Esophagus squamous epithelium (tissue), 5 donors: ENCODE measurements around the gene EFCAB5. TPM values are rescaled to one million over a fixed set of nuclear protein-coding genes. Genes with fewer than 3 reads are reported as not detected.
"Not testable (repeated sequence)": the region's sequence is repeated elsewhere in the genome, so short reads cannot be mapped to it uniquely, and the experiment has no call there.

Experiments
- DNase-seq: peaks from one replicate; lab custom pipeline; 2025; lab: John Stamatoyannopoulos, UW
- H3K27ac ChIP-seq, 4 donors: fragments of 200-600 bp; sonication (generic); one replicate each; pipeline ENCODE4 v1.5.1; 2016 to 2019; ENCODE audit warnings: mild to moderate bottlenecking in 1 of 4
- H3K27me3 ChIP-seq, 4 donors: fragments of 200-600 bp; sonication (generic); 1 replicate in 3 of 4; 2 replicates in 1 of 4; pipeline versions ENCODE4 v1.5.1 to v1.6.0; 2017 to 2021; ENCODE audit warnings: antibody characterized with exemption in 1 of 4
- H3K36me3 ChIP-seq, 3 donors: fragments of 200-600 bp; sonication (generic); one replicate each; pipeline ENCODE4 v1.5.1; 2016 to 2019
- H3K4me1 ChIP-seq, 3 donors: fragments of 200-600 bp; sonication (generic); one replicate each; pipeline ENCODE4 v1.5.1; 2017 to 2019
- H3K4me3 ChIP-seq, 4 donors: fragments of 200-600 bp; sonication (generic); 1 replicate in 3 of 4; 2 replicates in 1 of 4; pipeline ENCODE4 v1.5.1; 2016 to 2019; ENCODE audit warnings: mild to moderate bottlenecking in 2 of 4, moderate library complexity in 1 of 4
- H3K9me3 ChIP-seq, 3 donors: fragments of 200-600 bp; sonication (generic); one replicate each; pipeline ENCODE4 v1.5.1; 2016 to 2019
- POLR2A ChIP-seq, 4 donors: fragments of 450-650 bp; IDR thresholded peaks; one replicate each; pipeline ENCODE4 v1.6.1; 2017; ENCODE audit warnings: antibody characterized with exemption in 4 of 4, mild to moderate bottlenecking in 4 of 4, moderate library complexity in 3 of 4
- WGBS, 2 donors: methylation state at CpG; one replicate each; pipeline ENCODE4 v1.1.5; 2018; 5-methylcytosine and 5-hydroxymethylcytosine counted together
- intact Hi-C: fragments of 100-400 bp; cut with DNase I; formaldehyde crosslinking; loops from one replicate; pipeline ENCODE4 v1.15.0; 2022
- total RNA-seq, 4 donors: library from RNA; depleted of rRNA; stranded (reverse); fragments of >200 nt; gene quantifications; one replicate each; pipeline ENCODE4 v1.1.0, GENCODE V29; 2016
- TF ChIP-seq, protein P1 (sequence below), 6 experiments: fragments of 450-650 bp in 4 of 6; fragments of 200-600 bp in 2 of 6; sonication (generic) in 2 of 6; IDR thresholded peaks; one replicate each; pipeline ENCODE4 v1.5.1; 2016 to 2019; ENCODE audit warnings: antibody characterized with exemption in 6 of 6, mild to moderate bottlenecking in 4 of 6, moderate library complexity in 4 of 6
- donor health status: DM: yes; HTN: yes; CAD: no.

Gene EFCAB5
- total RNA-seq, 4 donors from 2014 or later: 0.19 TPM; not detected in 3

DNA sequence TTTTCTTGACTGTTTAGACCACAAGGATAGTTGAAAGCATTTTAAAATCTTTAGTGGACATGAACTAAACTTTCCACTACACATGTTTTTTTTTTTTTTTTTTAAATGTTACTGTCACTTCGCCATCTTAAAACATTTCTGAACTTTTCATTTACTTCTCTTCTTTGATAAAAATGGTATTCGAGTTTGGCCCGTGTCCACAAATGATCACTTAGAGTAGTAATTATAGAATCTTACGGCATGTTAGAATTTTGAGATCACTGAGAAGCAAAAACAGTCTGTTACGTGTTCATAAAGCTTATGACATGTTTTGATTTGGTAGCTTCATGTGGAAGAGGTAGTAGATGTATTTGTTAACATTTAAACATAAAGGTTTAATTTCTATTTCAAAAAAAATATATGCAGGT lies 176.2 kb downstream of the EFCAB5 start:
- peaks cover 0 to 51% (median 17%) of the 10 kb centered on the region in 3 donors for H3K4me1 ChIP-seq
- H3K27me3 ChIP-seq: no peaks in the 10 kb centered on the region
- no peaks in the 10 kb centered on the region for H3K9me3 ChIP-seq
- H3K36me3 ChIP-seq: peaks cover 0 to 36% (median 0%) of the 10 kb centered on the region in 3 donors
- intact Hi-C loops: no loop called here
- peak overlapping the region; percentile 93 to 97 (median 96) for H3K27ac ChIP-seq
- 16 to 22% methylated on average over 5 of the region's 5 CpGs for WGBS, 2 donors
- no peak for TF ChIP-seq POLR2A (IDR thresholded peaks at IDR 0.05)
- TF ChIP-seq, protein P1, sequence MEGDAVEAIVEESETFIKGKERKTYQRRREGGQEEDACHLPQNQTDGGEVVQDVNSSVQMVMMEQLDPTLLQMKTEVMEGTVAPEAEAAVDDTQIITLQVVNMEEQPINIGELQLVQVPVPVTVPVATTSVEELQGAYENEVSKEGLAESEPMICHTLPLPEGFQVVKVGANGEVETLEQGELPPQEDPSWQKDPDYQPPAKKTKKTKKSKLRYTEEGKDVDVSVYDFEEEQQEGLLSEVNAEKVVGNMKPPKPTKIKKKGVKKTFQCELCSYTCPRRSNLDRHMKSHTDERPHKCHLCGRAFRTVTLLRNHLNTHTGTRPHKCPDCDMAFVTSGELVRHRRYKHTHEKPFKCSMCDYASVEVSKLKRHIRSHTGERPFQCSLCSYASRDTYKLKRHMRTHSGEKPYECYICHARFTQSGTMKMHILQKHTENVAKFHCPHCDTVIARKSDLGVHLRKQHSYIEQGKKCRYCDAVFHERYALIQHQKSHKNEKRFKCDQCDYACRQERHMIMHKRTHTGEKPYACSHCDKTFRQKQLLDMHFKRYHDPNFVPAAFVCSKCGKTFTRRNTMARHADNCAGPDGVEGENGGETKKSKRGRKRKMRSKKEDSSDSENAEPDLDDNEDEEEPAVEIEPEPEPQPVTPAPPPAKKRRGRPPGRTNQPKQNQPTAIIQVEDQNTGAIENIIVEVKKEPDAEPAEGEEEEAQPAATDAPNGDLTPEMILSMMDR (IDR thresholded peaks at IDR 0.05): no peak
- no peak for DNase-seq
- peak overlapping the region; percentile 50 to 78 (median 76) for H3K4me3 ChIP-seq

DNA sequence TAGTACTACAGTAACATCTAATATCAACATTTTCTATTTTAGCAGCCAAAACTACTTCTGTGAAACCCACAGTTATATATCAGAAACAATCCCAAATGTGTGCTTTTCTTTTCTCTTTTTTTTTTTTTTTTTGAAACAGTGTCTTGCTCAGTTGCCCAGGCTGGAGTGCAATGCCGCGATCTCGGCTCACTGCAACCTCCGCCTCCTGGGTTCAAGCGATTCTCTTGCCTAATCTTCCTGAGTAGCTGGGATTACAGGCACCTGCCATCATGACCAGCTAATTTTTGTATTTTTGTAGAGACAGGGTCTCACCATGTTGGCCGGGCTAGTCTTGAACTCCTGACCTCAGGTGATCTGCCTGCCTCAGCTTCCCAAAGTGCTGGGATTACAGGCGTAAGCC lies 177.2 kb downstream of the EFCAB5 start:
- H3K4me3 ChIP-seq, H3K27ac ChIP-seq, intact Hi-C loops, H3K27me3 ChIP-seq, H3K9me3 ChIP-seq, DNase-seq: not testable (repeated sequence)
- Histone ChIP-seq H3K4me1 (peaks cover 0 to 52% (median 14%) of the 10 kb centered on the region in 3 donors), H3K36me3 (peaks cover 0 to 41% (median 0%) of the 10 kb centered on the region in 3 donors)
- 88 to 93% methylated on average over 7 of the region's 7 CpGs for WGBS, 2 donors

DNA sequence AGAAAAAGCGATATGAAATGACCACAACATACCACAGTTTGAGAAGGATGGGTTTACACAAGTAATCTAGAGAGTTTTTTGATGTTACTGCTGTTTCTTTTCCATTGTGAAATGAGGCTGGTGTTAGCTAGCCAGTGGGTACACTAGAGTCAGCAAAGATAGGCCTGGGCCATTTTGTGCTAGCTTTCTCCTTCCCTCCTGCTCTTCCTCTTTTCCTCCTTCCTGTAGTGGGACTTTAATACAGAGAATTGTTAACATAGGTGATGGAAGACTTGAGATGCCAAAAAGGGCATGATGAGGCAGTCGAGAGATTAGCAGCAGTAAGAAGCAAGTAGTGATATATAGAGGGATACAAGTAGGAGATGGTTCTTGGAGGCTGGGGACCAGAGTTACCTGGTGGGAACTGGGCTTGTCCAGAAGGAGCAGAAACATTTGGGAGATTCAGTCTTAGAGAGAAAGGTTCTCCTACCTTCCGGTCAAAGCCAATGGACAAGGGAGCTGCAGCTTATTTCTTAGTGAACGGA lies 182.9 kb downstream of the EFCAB5 start:
- Histone ChIP-seq H3K9me3 (no peaks in the 10 kb centered on the region), H3K4me1 (peaks cover 0 to 43% (median 5%) of the 10 kb centered on the region in 3 donors), H3K4me3 (no peak overlapping the region), H3K36me3 (peaks cover 0 to 72% (median 8%) of the 10 kb centered on the region in 3 donors), H3K27me3 (no peaks in the 10 kb centered on the region), H3K27ac (no peak overlapping the region)
- intact Hi-C loops: loop anchor here (10.0 kb wide), 1 partner anchor 210 kb away; the partner anchor contains the start of gene TMIGD1
- no peak for TF ChIP-seq POLR2A (IDR thresholded peaks at IDR 0.05)
- TF ChIP-seq, protein P1 (IDR thresholded peaks at IDR 0.05): no peak
- no peak for DNase-seq
- 86 to 93% methylated on average over 4 of the region's 4 CpGs for WGBS, 2 donors

DNA sequence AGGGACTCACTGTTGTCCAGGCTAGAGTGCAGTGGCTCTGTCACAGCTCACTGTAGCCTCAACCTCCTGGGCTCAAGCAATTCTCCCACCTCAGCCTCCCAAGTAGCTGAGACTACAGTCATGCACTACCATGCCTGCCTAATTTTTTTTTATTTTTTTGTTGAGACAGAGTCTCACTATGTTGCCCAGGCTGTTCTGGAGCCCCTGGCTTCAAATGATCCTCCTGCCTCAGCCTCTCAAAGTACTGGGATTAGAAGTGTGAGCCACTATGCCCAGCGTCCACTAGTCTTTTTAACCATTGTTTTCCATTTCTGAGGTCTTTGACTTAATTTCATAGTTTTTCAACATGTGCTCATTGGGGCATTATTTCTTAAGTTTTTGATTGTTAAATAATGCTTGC lies 188.7 kb downstream of the EFCAB5 start:
- H3K36me3 ChIP-seq: peaks cover 0 to 64% (median 8%) of the 10 kb centered on the region in 3 donors

DNA sequence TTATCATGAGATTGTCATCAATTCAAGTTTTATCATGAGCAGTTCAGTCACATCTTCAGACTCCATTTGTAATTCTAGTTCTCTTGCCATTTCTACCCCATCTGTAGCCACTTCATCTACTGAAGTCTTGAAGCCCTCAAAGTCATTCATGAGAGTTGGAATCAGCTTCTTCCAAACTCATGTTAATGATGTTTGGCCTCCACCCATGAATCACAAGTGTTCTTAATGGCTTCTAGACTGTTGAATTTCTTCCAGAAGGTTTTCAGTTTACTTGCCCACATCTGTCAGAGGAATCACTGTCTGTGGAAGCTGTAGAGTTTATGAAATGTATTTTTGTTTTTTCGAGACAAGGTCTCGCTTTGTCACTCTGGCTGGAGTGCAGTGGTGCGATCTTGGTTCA lies 191.2 kb downstream of the EFCAB5 start:
- no peak overlapping the region for H3K4me3 ChIP-seq
- H3K27ac ChIP-seq: no peak overlapping the region
- intact Hi-C loops: no loop called here
- no peak for DNase-seq
- H3K4me1 ChIP-seq: peaks cover 0 to 6% (median 0%) of the 10 kb centered on the region in 3 donors
- H3K9me3 ChIP-seq: no peaks in the 10 kb centered on the region
- H3K27me3 ChIP-seq: no peaks in the 10 kb centered on the region
- WGBS, 2 donors: 87 to 95% methylated on average over 3 of the region's 3 CpGs
- no peak for TF ChIP-seq POLR2A (IDR thresholded peaks at IDR 0.05)
- TF ChIP-seq, protein P1 (IDR thresholded peaks at IDR 0.05): no peak
- peaks cover 0 to 63% (median 8%) of the 10 kb centered on the region in 3 donors for H3K36me3 ChIP-seq

More for the DNA sequence above, 188.7 kb downstream of the EFCAB5 start:
- intact Hi-C loops: no loop called here
- WGBS, 2 donors: 79 to 82% methylated on average over 1 of the region's 1 CpG
- no peaks in the 10 kb centered on the region for H3K9me3 ChIP-seq
- H3K27ac ChIP-seq: no peak overlapping the region
- no peaks in the 10 kb centered on the region for H3K27me3 ChIP-seq
- H3K4me1 ChIP-seq: peaks cover 0 to 8% (median 2%) of the 10 kb centered on the region in 3 donors
- TF ChIP-seq, protein P1 (IDR thresholded peaks at IDR 0.05): no peak
- no peak for TF ChIP-seq POLR2A (IDR thresholded peaks at IDR 0.05)
- no peak for DNase-seq
- H3K4me3 ChIP-seq: no peak overlapping the region
